Measurements from ENCODE around the gene WDR81. TPM values are rescaled to one million over a fixed set of nuclear protein-coding genes. Genes with fewer than 3 reads are reported as not detected.

Gene WDR81
- total RNA-seq, 1 experiment from 2014 or later = 17.3 TPM

DNA sequence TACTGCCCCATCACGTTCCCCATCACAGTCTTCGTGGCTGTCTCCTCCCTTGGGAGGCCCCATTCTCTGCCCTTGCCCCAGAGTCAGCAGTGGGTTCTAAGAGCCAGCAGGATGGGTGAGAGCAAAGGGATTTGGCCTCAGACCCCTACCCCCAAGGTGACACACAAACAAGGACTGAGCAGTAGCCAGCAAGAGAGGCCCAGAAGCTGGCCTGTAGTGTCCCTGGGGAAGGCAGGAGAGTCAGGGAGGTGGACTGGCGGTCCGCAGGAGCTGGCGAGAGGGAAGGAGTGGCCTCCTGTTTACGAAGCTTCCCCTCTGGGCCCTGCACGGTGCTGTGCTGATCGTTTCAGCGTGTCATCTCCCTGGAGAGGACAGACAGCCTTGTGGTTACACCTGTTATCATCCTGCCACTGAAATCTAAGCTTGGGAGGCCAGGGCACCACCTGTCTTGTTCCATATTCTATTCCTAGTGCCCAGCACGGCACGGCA, 8.4 kb downstream of the WDR81 start:
- H3K79me2 ChIP-seq (ENCODE audit: insufficient read depth, low read length) = no peaks in the 10 kb centered on the region
- ChIA-PET CTCF (no interaction called here), RAD21 (ENCODE audit: low non-redundant PET in 1 of 2, low total read pairs in 2 of 2, uncharacterized antibody in 2 of 2, unreplicated experiment in 2 of 2) (no interaction called here), POLR2A (no interaction called here)
- no peak overlapping the region for H3K27ac ChIP-seq (ENCODE audit: low read depth, low read length)
- H2AFZ ChIP-seq (ENCODE audit: low read depth, low read length, poor library complexity, severe bottlenecking) = no peak overlapping the region
- DNase-seq (ENCODE audit: low read depth, low spot score) (no peak), ATAC-seq (no peak)
- no peaks in the 10 kb centered on the region for H3K9me2 ChIP-seq (ENCODE audit: insufficient read depth)
- H3K4me1 ChIP-seq (ENCODE audit: control insufficient read depth in 1 of 2, insufficient read depth in 2 of 2, low read length in 2 of 2) = peaks cover 0 to 11% of the 10 kb centered on the region in 2 experiments; a peak in 2 of 4 replicates
- BruUV-seq (replicated peaks) = no TSS peak
- TF ChIP-seq SP1 (IDR thresholded peaks at IDR 0.05; ENCODE audit: low read depth) = no peak
- no peak for TF ChIP-seq CBX3 (IDR thresholded peaks at IDR 0.05; ENCODE audit: low read depth)
- no peak for TF ChIP-seq EZH2phosphoT487 (IDR thresholded peaks at IDR 0.05; ENCODE audit: borderline replicate concordance)
- no peak for TF ChIP-seq CTCF (IDR thresholded peaks at IDR 0.05 in 2 of 3, conservative IDR thresholded peaks at IDR 0.05 in 1 of 3; ENCODE audit: borderline replicate concordance in 1 of 3, insufficient read depth in 1 of 3, low read depth in 2 of 3, low read length in 2 of 3)
- no peak for TF ChIP-seq SIN3A (IDR thresholded peaks at IDR 0.05; ENCODE audit: low read depth)
- TF ChIP-seq, protein P1, sequence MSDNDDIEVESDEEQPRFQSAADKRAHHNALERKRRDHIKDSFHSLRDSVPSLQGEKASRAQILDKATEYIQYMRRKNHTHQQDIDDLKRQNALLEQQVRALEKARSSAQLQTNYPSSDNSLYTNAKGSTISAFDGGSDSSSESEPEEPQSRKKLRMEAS (IDR thresholded peaks at IDR 0.05) = no peak
- TF ChIP-seq EZH2 (IDR thresholded peaks at IDR 0.05) = no peak
- no peak overlapping the region for H3K4me3 ChIP-seq (replicated peaks in 1 of 2; ENCODE audit: low read depth in 1 of 2, low read length in 2 of 2)
- no peaks in the 10 kb centered on the region for H3K27me3 ChIP-seq (ENCODE audit: insufficient read depth, low read length)
- H3K9me3 ChIP-seq (ENCODE audit: control insufficient read depth in 1 of 2, insufficient read depth in 1 of 2, low read depth in 1 of 2, low read length in 2 of 2) = no peaks in the 10 kb centered on the region
- H3K9ac ChIP-seq (ENCODE audit: low read length) = no peak overlapping the region
- no peaks in the 10 kb centered on the region for H3K36me3 ChIP-seq (ENCODE audit: control insufficient read depth in 1 of 2, insufficient read depth in 2 of 2, low read length in 2 of 2)
- H4K20me1 ChIP-seq (ENCODE audit: insufficient read depth) = no peaks in the 10 kb centered on the region
- intact Hi-C loops (cut with micrococcal nuclease) = no loop called here
- H3K4me2 ChIP-seq (ENCODE audit: low read length) = no peak overlapping the region

GRCh38 chr17:1733759-1734158, 9.3 kb downstream of the WDR81 start:
- H3K4me3 ChIP-seq (replicated peaks in 1 of 2; ENCODE audit: low read depth in 1 of 2, low read length in 2 of 2) = no peak overlapping the region
- no peak overlapping the region for H2AFZ ChIP-seq (ENCODE audit: low read depth, low read length, poor library complexity, severe bottlenecking)
- H3K27ac ChIP-seq (ENCODE audit: low read depth, low read length) = no peak overlapping the region
- ChIA-PET POLR2A (no interaction called here), CTCF (no interaction called here), RAD21 (ENCODE audit: low non-redundant PET in 1 of 2, low total read pairs in 2 of 2, uncharacterized antibody in 2 of 2, unreplicated experiment in 2 of 2) (no interaction called here)
- H3K79me2 ChIP-seq (ENCODE audit: insufficient read depth, low read length) = no peaks in the 10 kb centered on the region
- H3K9me3 ChIP-seq (ENCODE audit: control insufficient read depth in 1 of 2, insufficient read depth in 1 of 2, low read depth in 1 of 2, low read length in 2 of 2) = no peaks in the 10 kb centered on the region
- no peaks in the 10 kb centered on the region for H3K36me3 ChIP-seq (ENCODE audit: control insufficient read depth in 1 of 2, insufficient read depth in 2 of 2, low read length in 2 of 2)
- H4K20me1 ChIP-seq (ENCODE audit: insufficient read depth) = no peaks in the 10 kb centered on the region
- intact Hi-C loops (cut with micrococcal nuclease) = no loop called here
- no peaks in the 10 kb centered on the region for H3K27me3 ChIP-seq (ENCODE audit: insufficient read depth, low read length)
- H3K9me2 ChIP-seq (ENCODE audit: insufficient read depth) = no peaks in the 10 kb centered on the region
- ATAC-seq = no peak
- DNase-seq (ENCODE audit: low read depth, low spot score) = no peak
- peaks cover 0 to 11% of the 10 kb centered on the region in 2 experiments; a peak in 2 of 4 replicates for H3K4me1 ChIP-seq (ENCODE audit: control insufficient read depth in 1 of 2, insufficient read depth in 2 of 2, low read length in 2 of 2)
- H3K9ac ChIP-seq (ENCODE audit: low read length) = no peak overlapping the region
- BruUV-seq (replicated peaks) = no TSS peak
- H3K4me2 ChIP-seq (ENCODE audit: low read length) = no peak overlapping the region
- TF ChIP-seq EGR1 (IDR thresholded peaks at IDR 0.05; ENCODE audit: low read depth) = no peak
- no peak for TF ChIP-seq YY1 (IDR thresholded peaks at IDR 0.05; ENCODE audit: extremely low read depth, insufficient replicate concordance, low read depth, low read length)
- no peak for TF ChIP-seq POLR2AphosphoS5 (IDR thresholded peaks at IDR 0.05; ENCODE audit: low read depth, low read length)
- TF ChIP-seq ELF1 (IDR thresholded peaks at IDR 0.05; ENCODE audit: borderline replicate concordance, low read depth) = no peak
- TF ChIP-seq, protein P1 (IDR thresholded peaks at IDR 0.05) = no peak
- TF ChIP-seq RAD21 (IDR thresholded peaks at IDR 0.05; ENCODE audit: low read depth) = no peak
- TF ChIP-seq ZFX (IDR thresholded peaks at IDR 0.05) = no peak
- TF ChIP-seq, protein P2, sequence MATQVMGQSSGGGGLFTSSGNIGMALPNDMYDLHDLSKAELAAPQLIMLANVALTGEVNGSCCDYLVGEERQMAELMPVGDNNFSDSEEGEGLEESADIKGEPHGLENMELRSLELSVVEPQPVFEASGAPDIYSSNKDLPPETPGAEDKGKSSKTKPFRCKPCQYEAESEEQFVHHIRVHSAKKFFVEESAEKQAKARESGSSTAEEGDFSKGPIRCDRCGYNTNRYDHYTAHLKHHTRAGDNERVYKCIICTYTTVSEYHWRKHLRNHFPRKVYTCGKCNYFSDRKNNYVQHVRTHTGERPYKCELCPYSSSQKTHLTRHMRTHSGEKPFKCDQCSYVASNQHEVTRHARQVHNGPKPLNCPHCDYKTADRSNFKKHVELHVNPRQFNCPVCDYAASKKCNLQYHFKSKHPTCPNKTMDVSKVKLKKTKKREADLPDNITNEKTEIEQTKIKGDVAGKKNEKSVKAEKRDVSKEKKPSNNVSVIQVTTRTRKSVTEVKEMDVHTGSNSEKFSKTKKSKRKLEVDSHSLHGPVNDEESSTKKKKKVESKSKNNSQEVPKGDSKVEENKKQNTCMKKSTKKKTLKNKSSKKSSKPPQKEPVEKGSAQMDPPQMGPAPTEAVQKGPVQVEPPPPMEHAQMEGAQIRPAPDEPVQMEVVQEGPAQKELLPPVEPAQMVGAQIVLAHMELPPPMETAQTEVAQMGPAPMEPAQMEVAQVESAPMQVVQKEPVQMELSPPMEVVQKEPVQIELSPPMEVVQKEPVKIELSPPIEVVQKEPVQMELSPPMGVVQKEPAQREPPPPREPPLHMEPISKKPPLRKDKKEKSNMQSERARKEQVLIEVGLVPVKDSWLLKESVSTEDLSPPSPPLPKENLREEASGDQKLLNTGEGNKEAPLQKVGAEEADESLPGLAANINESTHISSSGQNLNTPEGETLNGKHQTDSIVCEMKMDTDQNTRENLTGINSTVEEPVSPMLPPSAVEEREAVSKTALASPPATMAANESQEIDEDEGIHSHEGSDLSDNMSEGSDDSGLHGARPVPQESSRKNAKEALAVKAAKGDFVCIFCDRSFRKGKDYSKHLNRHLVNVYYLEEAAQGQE (IDR thresholded peaks at IDR 0.05; ENCODE audit: low read depth) = no peak
- no peak for TF ChIP-seq SIN3A (IDR thresholded peaks at IDR 0.05; ENCODE audit: low read depth)
- no peak for TF ChIP-seq POLR2A (IDR thresholded peaks at IDR 0.05; ENCODE audit: borderline replicate concordance, extremely low read depth, insufficient read depth, insufficient read length)
